ENCODE data around the gene FDX2.

DNA sequence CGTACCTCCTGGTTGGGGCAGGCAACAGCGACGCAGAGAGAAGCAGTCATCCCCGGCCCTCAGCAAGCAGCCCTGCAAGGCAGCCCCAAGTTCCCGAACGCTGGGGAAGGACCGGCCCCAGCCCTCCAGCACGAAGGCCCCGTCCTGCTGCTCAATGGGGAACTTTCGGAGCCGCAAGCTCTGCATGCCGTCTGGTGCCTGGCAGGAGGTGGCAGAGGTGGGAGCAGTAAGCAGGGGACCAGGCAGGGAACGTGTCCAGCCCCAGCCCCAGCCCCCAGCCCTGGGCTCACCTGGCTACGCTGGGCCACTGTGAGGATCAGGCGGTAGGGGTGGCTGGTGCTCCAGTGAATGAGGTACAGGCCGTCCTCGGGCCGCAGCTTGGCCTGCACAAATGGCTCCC is 46.4 kb upstream of the FDX2 start:
- TF ChIP-seq, protein P1, sequence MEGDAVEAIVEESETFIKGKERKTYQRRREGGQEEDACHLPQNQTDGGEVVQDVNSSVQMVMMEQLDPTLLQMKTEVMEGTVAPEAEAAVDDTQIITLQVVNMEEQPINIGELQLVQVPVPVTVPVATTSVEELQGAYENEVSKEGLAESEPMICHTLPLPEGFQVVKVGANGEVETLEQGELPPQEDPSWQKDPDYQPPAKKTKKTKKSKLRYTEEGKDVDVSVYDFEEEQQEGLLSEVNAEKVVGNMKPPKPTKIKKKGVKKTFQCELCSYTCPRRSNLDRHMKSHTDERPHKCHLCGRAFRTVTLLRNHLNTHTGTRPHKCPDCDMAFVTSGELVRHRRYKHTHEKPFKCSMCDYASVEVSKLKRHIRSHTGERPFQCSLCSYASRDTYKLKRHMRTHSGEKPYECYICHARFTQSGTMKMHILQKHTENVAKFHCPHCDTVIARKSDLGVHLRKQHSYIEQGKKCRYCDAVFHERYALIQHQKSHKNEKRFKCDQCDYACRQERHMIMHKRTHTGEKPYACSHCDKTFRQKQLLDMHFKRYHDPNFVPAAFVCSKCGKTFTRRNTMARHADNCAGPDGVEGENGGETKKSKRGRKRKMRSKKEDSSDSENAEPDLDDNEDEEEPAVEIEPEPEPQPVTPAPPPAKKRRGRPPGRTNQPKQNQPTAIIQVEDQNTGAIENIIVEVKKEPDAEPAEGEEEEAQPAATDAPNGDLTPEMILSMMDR (IDR thresholded peaks at IDR 0.05; ENCODE audit: borderline replicate concordance, extremely low read depth, low read length, poor library complexity, severe bottlenecking): no peak
- no peak for TF ChIP-seq EZH2 (IDR thresholded peaks at IDR 0.05; ENCODE audit: borderline replicate concordance, low read depth, low read length, severe bottlenecking)

All from DND-41 (cell line).